Esophagus (tissue), 2 donors: Measurements from ENCODE around the gene CFAP65. TPM values are rescaled to one million over a fixed set of nuclear protein-coding genes. Genes with fewer than 3 reads are reported as not detected.

ENCODE experiments used
- H3K27ac ChIP-seq, 2 donors: one replicate each; pipeline ENCODE4 v1.5.1; 2013; ENCODE audit warnings: low read depth in 2 of 2, mild to moderate bottlenecking in 2 of 2, inconsistent platforms in 1 of 2, low read length in 1 of 2, moderate library complexity in 1 of 2
- H3K27me3 ChIP-seq, 2 donors: one replicate each; pipeline ENCODE4 v1.6.1; 2013; ENCODE audit warnings: low read length in 2 of 2, control low read depth in 1 of 2, mild to moderate bottlenecking in 1 of 2; ENCODE audit not compliant: insufficient read depth in 2 of 2, control insufficient read depth in 1 of 2
- H3K36me3 ChIP-seq, 2 donors: one replicate each; pipeline ENCODE4 v1.6.1; 2013; ENCODE audit warnings: low read length in 1 of 2; ENCODE audit not compliant: control insufficient read depth in 2 of 2, insufficient read depth in 2 of 2
- H3K4me1 ChIP-seq, 2 donors: one replicate each; pipeline ENCODE4 v1.6.1; 2013; ENCODE audit warnings: low read length in 1 of 2; ENCODE audit not compliant: control insufficient read depth in 2 of 2, insufficient read depth in 2 of 2
- H3K4me3 ChIP-seq, 2 donors: one replicate each; pipeline ENCODE4 v1.5.1; 2013; ENCODE audit warnings: low read length in 2 of 2, mild to moderate bottlenecking in 2 of 2, low read depth in 1 of 2, moderate library complexity in 1 of 2
- H3K9me3 ChIP-seq, 2 donors: one replicate each; pipeline ENCODE4 v1.6.1; 2013; ENCODE audit warnings: mild to moderate bottlenecking in 2 of 2, low read depth in 1 of 2, low read length in 1 of 2, moderate library complexity in 1 of 2; ENCODE audit not compliant: control insufficient read depth in 2 of 2, insufficient read depth in 1 of 2
- WGBS, 2 donors: extraction: QIAGEN DNeasy Blood & Tissue Kit; methylation state at CpG; one replicate each; pipeline ENCODE4 v1.1.7; 2013; 5-methylcytosine and 5-hydroxymethylcytosine counted together
- polyA plus RNA-seq, 2 donors: library from polyadenylated mRNA; stranded (reverse); fragments of 200-250 nt; gene quantifications; one replicate each; pipeline ENCODE4 v1.2.3, GENCODE V29; 2013
- donor health status: healthy with polysubstance abuse.
- donor health status: Bipolar disorder and iron deficiency.

The CFAP65 gene
- polyA plus RNA-seq, 2 donors, result 0.01 TPM; not detected in 1

GRCh38 chr2:219062081-219062480 lies 20.8 kb upstream of the CFAP65 start:
- Histone ChIP-seq H3K27me3 (peaks cover 5 to 35% of the 10 kb centered on the region in 2 donors), H3K9me3 (no peaks in the 10 kb centered on the region), H3K4me1 (peaks cover 5 to 23% of the 10 kb centered on the region in 2 donors), H3K4me3 (no peak overlapping the region), H3K27ac (no peak overlapping the region), H3K36me3 (no peaks in the 10 kb centered on the region)
- 71 to 72% methylated on average over 6 of the region's 6 CpGs for WGBS, 2 donors

GRCh38 chr2:219060821-219061791 lies 19.8 kb upstream of the CFAP65 start, which contains the start of gene IHH:
TSS of gene IHH (minus strand) at chr2:219060921. CDS start at chr2:219060467, 454 bp downstream.
- H3K27me3 ChIP-seq, result peaks cover 5 to 35% of the 10 kb centered on the region in 2 donors
- H3K36me3 ChIP-seq, result no peaks in the 10 kb centered on the region
- H3K9me3 ChIP-seq, result no peaks in the 10 kb centered on the region
- no peak within 1 kb of the TSS for H3K27ac ChIP-seq
- H3K4me1 ChIP-seq, result peaks cover 5 to 23% of the 10 kb centered on the region in 2 donors
- WGBS, 2 donors, result 2 to 3% methylated on average over 41 to 76 of the region's 76 CpGs
- H3K4me3 ChIP-seq, result peak within 1 kb of the TSS; percentile 27 to 37

GRCh38 chr2:219059725-219060682 lies 18.7 kb upstream of the CFAP65 start:
- Histone ChIP-seq H3K27ac (no peak overlapping the region), H3K4me1 (peaks cover 5 to 23% of the 10 kb centered on the region in 2 donors), H3K4me3 (peak overlapping the region; percentile 12 to 37), H3K36me3 (no peaks in the 10 kb centered on the region), H3K27me3 (peaks cover 5 to 35% of the 10 kb centered on the region in 2 donors), H3K9me3 (no peaks in the 10 kb centered on the region)
- WGBS, 2 donors, result 3 to 4% methylated on average over 56 to 81 of the region's 81 CpGs

- peak overlapping the region in 1 of 2 donors; percentile 12 for H3K4me3 ChIP-seq
- 2 to 4% methylated on average over 17 of the region's 17 CpGs for WGBS, 2 donors
- no peaks in the 10 kb centered on the region for H3K9me3 ChIP-seq
- peaks cover 5 to 35% of the 10 kb centered on the region in 2 donors for H3K27me3 ChIP-seq
- H3K4me1 ChIP-seq, result peaks cover 5 to 23% of the 10 kb centered on the region in 2 donors
- no peak overlapping the region for H3K27ac ChIP-seq
- no peaks in the 10 kb centered on the region for H3K36me3 ChIP-seq
Observed at GRCh38 chr2:219059375-219059724, 18.0 kb upstream of the CFAP65 start.

GRCh38 chr2:219058541-219059374 lies 17.4 kb upstream of the CFAP65 start:
- WGBS, 2 donors, result 4 to 7% methylated on average over 42 of the region's 42 CpGs
- Histone ChIP-seq H3K9me3 (no peaks in the 10 kb centered on the region), H3K27me3 (peaks cover 5 to 35% of the 10 kb centered on the region in 2 donors), H3K4me1 (peaks cover 5 to 23% of the 10 kb centered on the region in 2 donors), H3K36me3 (no peaks in the 10 kb centered on the region), H3K27ac (no peak overlapping the region), H3K4me3 (no peak overlapping the region)

GRCh38 chr2:219057709-219058540 lies 16.6 kb upstream of the CFAP65 start:
- no peaks in the 10 kb centered on the region for H3K36me3 ChIP-seq
- H3K4me3 ChIP-seq, result no peak overlapping the region
- peaks cover 5 to 23% of the 10 kb centered on the region in 2 donors for H3K4me1 ChIP-seq
- WGBS, 2 donors, result 3 to 4% methylated on average over 52 of the region's 52 CpGs
- no peaks in the 10 kb centered on the region for H3K9me3 ChIP-seq
- H3K27ac ChIP-seq, result no peak overlapping the region
- H3K27me3 ChIP-seq, result peaks cover 5 to 35% of the 10 kb centered on the region in 2 donors

- Histone ChIP-seq H3K36me3 (no peaks in the 10 kb centered on the region), H3K4me1 (peaks cover 5 to 23% of the 10 kb centered on the region in 2 donors), H3K4me3 (no peak overlapping the region), H3K27ac (no peak overlapping the region), H3K27me3 (peaks cover 5 to 34% of the 10 kb centered on the region in 2 donors), H3K9me3 (no peaks in the 10 kb centered on the region)
- 16 to 25% methylated on average over 40 of the region's 40 CpGs for WGBS, 2 donors
Observed at GRCh38 chr2:219056896-219057708, 15.8 kb upstream of the CFAP65 start.
